Astrocyte (in vitro differentiated cells and primary cell): Measurements from ENCODE around the gene RHOBTB1.

Source experiments
- CTCF ChIP-seq: IDR thresholded peaks from 2 replicates; pipeline ENCODE4 v1.5.1; 2011; ENCODE audit warnings: low read depth, mild to moderate bottlenecking, inconsistent platforms, low read length, moderate library complexity; ENCODE audit not compliant: insufficient read depth
- EZH2 ChIP-seq: IDR thresholded peaks from 2 replicates; pipeline ENCODE4 v1.6.1; 2012; ENCODE audit warnings: mild to moderate bottlenecking, low read length, inconsistent platforms; ENCODE audit not compliant: insufficient read depth

- TF ChIP-seq CTCF: no peak
- no peak for TF ChIP-seq EZH2
Measured at GRCh38 chr10:60877061-60877776, 66.8 kb downstream of the RHOBTB1 start.
